ENCODE data around the gene OR2T4.

Gene OR2T4, protein sequence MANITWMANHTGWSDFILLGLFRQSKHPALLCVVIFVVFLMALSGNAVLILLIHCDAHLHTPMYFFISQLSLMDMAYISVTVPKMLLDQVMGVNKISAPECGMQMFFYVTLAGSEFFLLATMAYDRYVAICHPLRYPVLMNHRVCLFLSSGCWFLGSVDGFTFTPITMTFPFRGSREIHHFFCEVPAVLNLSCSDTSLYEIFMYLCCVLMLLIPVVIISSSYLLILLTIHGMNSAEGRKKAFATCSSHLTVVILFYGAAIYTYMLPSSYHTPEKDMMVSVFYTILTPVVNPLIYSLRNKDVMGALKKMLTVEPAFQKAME

DNA sequence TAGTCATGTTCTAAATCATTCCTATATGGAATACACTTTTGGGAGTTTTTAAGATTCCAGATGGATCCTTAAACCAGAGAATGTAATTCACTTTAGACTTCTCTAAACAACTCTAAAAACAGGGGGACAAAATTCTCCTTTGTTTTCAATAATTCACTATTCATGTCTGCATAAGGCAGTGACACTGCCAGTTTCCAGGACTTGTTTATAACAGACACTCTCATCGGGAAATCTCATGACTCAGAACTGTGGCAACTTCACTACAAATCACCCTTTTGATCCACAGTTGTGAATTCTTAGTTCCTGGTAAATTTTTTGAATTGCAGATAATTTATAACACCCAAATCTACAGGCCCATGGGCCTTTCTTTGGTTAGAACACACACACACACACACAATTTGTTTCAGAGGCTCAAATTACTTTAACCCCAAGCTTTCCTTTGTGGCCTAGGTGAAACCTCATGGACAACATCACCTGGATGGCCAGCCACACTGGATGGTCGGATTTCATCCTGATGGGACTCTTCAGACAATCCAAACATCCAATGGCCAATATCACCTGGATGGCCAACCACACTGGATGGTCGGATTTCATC, at the start of gene OR2T4:
OR2T4 (plus strand) TSS at position 545 of the 595 bp plus-strand sequence; CDS start at position 545, 0 bp downstream.
- no peak for DNase-seq (ENCODE audit: low read depth)

DNA sequence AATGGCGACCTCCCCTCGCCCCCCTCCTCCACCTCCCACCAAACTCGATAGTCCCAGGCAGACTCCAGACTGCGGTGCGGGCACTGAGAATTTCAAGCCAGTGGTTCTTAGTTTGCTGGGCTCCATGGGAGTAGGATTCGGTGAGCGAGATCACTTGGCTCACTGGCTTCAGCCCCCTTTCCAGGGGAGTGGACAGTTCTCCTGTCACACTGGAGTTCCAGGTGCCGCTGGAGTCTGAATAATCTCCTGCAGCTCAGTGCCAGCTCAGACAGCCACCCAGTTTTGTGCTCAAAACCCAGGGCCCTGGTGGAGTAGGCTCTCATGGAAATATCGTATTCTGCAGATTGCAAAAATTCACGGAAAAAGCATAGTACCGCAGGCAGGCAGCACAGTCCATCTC, 44.7 kb upstream of the OR2T4 start:
- no peak for DNase-seq (ENCODE audit: low read depth)

DNA sequence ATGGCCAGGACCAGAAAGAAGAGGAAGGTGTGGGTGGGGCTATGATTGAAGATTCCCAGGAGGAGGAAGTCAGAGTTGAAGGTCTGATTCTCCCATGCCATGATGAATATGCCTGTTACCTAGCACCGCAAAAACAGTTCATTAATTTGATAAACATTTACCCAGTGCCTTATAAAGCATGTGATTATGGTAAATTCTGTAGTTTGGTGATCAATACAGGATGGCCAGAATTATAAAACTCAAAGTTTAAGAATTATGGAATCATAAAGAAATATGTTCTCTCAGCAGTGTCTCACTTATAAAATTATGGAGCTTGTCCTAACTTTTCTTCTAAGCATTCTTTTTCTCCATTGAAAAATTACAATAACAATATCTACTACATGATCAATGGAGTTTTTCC, 37.0 kb upstream of the OR2T4 start, which contains the start of gene OR2M7:
OR2M7 (minus strand) TSS at position 101 of the 400 bp plus-strand sequence; CDS start at position 101, 0 bp downstream.
- no peak for DNase-seq (ENCODE audit: low read depth)

DNA sequence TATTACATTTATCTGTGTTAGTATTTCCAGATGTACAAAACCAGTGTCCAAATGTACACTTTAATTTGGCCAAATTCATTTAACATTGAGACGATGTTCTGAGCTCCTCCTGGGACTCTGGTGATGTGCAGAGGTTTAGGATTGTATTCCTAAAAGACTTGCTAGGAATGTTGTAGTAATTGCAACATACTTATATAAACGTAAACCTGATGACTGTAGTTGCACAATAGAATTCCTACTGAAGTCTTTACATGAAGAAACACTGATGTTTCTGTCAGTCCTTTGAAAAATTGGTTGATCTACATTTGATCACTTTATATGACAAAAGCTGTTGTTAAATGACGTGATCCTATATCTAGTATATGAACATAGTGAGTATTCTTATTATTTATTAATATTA, 18.0 kb upstream of the OR2T4 start:
- DNase-seq (ENCODE audit: low read depth): no peak

DNA sequence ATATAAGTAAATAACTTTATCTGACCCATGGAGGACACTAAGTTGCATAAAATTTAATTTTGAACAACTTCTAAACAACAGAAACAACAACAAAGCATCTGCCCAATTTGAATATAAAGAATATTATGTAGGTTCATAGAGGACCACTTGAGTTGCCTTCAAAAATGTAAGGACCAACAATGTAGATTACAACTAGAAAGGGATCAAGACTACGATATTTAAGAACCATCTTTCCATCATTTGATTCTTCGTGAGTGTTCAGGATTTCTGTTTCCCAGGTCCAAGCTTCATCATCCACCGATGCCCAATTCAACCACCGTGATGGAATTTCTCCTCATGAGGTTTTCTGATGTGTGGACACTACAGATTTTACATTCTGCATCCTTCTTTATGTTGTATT, 13.0 kb upstream of the OR2T4 start, which contains the start of gene OR14C36:
OR14C36 (plus strand) TSS at position 301 of the 400 bp plus-strand sequence; CDS start at position 301, 0 bp downstream.
- DNase-seq (ENCODE audit: low read depth): no peak

DNA sequence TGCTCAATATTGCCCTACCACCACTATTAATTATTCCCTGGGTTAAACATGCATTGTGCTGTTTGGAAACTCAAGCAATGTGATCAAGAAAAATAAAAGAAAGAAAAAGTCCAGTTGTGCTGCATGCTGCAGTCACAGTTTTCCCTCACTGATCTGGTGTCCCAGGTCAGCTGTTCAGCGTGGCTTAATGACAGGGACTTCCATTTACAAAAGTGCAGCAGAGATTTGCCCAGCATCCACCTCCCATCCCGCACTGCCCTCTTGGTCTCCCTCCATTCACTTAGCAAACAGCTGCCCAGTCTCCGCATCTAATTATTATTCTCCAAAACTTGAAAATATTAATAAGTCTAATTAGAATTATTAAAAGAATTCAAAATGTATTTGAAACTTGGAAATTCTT, 2.0 kb upstream of the OR2T4 start:
- no peak for DNase-seq (ENCODE audit: low read depth)

DNA sequence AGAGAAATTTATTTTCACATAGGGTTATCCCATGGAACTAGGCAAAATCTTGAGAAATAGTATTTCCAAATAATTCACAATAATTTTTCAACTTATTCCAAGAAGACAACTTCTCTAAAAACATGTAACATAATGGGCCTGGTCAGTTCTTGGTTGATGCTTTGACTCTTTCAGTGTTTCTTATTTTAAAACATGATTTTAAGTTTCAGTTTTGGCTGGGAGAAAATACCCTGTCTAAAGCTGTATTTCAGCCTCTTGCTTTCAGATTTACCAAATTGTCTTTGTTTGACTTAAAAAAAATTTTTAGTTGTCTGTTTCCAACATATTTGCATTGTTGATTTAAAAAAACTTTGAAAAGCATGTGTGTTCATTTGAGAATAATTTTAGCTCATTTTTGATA, 5.1 kb downstream of the OR2T4 start:
- DNase-seq (ENCODE audit: low read depth): no peak

DNA sequence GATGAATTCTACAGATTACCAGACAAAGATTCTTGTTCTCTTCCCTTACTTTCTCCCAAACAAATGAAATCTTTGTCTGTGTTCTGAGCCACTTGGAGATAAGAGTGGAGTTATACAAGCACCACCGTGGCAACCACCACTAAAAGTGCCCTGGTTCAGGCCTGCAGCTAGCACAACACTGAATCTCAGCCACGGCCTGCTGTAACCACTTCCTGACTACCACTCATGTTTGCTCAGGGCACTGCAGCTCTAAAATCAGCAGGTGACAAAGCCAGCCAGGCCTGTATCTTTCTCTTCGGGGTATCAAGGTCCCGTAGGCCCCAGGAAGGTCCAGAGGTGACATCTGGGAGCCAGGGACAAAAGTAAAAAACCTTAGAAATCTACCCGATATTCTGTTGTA, 10.9 kb downstream of the OR2T4 start:
- DNase-seq (ENCODE audit: low read depth): no peak

DNA sequence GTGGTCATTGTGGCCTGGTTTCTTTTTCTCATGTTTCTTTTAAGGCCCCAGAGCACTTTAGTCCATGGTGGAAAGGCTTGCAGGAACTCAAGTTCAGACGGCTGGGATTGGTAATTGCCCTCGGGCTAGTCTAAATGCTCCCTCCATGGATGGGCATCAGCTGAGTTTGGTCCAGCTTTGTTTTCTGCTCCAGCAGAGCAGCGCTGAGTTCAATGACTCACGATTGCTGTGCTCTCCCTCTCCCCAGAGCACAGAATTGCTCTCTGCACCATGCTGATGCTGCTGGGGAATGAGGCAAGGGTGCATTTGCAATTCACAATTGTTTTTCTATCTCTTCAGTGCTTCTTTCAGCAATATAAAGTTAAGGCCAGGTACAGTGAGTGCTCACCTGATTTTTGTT, 12.3 kb downstream of the OR2T4 start:
- no peak for DNase-seq (ENCODE audit: low read depth)

DNA sequence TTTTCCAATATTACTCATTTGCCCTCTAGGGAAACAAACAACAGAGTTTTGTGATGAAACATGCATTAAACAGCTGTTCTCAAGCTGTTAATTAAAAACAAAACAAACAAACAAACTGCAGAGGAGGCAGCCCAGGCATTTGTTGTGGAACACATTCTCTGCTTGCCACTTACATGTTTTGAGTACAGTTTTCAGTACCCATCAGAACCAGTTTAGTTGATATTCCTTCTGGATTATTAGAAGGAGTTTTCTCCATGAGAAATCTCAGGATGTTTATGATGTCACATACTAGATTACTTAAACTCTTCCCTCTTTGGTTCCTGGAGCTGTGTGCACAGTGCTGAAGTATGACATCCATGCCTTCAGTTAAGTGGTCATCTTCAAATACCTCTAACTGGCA, 14.0 kb downstream of the OR2T4 start, which contains the start of gene OR2T6:
OR2T6 (plus strand) TSS at position 301 of the 400 bp plus-strand sequence. CDS start 11,863 bp downstream, outside the sequence.
- no peak for DNase-seq (ENCODE audit: low read depth)

DNA sequence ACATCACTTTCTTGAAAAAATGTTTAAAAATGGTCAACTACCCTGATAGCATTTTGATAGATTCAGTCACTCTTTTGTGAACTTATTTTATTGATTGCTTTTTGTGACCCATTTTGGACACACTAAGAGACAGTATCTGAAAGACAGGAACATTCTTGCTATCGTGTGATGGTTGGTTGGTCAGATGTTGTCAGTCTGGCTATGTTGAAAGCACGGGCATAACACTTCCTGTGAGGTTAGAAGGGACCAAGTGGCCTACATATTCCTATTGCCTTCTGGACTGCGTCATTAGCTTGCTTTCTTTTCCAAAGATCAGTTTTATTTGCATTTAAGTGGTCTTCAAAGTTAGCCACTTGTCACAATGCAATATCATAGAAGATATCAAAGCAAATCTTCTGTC, 15.5 kb downstream of the OR2T4 start:
- no peak for DNase-seq (ENCODE audit: low read depth)

DNA sequence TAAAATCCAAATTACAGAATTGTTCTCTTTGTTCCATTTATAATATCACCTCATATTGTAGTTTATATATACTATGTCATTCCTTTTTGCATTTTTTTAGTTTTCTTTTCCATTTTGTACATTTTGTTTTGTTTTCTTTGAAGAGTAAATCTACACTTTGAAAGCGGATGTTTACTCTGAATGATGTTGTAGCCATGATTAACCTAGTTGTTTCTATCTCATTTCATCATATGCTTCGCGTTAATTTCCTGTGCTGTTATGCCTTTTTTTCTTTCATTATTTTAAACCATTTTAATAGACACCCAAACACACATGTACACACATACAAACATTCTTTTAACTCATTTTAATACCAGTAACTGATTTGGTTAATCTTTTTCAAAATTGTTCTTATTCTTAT, 19.4 kb downstream of the OR2T4 start:
- no peak for DNase-seq (ENCODE audit: low read depth)

DNA sequence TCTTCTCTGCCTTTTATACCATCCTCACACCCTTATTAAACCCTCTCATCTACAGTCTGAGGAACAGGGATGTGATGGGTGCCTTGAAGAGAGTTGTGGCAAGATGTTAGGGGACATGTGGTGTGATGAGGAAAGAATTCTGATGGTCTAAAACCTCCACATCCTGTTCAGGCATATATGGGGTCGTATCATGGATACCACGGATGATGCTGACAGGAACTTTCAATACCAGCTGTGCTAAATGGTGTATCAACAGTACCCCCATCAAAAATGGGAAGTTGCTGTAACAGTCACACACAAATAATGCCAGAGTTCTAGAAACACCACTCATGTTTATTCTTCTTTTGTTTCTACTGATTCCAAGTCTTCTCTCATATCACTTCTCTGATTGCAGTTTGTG, 27.0 kb downstream of the OR2T4 start:
- DNase-seq (ENCODE audit: low read depth): no peak

DNA sequence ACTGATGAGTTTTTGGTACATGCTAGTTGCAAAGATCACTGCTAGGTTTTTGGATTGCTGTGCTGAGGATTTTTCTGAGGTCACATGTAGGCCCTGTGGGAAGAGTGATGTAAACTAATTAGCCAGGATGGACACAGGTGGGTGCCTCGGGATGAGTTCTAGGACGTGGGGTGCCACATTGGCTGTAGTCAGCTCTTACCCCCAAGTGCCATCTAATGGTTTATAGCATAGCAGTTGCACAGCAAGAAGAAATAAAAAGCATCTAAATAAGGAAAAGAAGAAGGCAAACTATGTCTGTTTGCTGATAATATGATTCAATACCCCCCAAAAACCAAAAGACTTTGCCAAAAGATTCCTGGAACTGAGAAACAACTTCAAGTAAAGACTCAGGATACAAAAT, 31.6 kb downstream of the OR2T4 start:
- DNase-seq (ENCODE audit: low read depth): no peak

DNA sequence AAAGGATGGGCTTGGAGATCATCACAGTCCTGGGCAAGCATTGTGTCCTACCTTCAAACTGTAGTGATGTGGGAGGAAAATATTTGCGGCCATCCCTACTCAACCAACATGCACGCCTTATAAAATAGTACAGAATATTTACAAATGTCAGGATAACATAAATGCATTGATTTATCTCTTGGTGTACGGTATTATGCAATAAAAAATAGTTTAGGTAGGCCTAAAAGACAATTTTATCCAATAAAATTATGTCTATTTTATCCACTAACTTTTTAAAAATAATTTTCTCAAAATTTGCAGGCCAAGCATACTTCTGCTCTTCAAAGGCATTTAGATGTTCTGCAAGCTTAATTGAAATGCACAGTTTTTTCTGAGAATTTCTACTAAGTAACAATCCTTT, 41.3 kb downstream of the OR2T4 start, which contains the start of gene OR2T1:
OR2T1 (plus strand) TSS at position 301 of the 400 bp plus-strand sequence. CDS start 3,100 bp downstream, outside the sequence.
- DNase-seq (ENCODE audit: low read depth): no peak

DNA sequence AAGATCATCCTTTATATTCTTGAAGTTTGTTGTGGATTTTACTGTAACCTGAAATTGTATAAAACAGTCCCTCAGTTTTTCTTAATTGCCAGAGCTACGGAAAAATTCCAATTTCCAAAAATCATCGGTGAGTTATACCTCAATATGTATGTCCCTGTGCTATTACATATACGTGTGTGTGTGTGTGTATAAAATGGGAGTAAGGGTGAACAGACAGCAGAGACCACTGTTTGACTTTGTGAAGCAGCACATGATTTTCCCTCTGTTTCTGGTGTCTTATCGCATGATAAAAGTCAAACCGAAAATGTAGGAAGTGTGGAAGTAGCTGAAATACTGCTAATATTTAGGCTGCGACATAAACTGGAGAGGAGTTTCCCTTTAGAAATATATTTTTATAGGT, 42.6 kb downstream of the OR2T4 start:
- no peak for DNase-seq (ENCODE audit: low read depth)

DNA sequence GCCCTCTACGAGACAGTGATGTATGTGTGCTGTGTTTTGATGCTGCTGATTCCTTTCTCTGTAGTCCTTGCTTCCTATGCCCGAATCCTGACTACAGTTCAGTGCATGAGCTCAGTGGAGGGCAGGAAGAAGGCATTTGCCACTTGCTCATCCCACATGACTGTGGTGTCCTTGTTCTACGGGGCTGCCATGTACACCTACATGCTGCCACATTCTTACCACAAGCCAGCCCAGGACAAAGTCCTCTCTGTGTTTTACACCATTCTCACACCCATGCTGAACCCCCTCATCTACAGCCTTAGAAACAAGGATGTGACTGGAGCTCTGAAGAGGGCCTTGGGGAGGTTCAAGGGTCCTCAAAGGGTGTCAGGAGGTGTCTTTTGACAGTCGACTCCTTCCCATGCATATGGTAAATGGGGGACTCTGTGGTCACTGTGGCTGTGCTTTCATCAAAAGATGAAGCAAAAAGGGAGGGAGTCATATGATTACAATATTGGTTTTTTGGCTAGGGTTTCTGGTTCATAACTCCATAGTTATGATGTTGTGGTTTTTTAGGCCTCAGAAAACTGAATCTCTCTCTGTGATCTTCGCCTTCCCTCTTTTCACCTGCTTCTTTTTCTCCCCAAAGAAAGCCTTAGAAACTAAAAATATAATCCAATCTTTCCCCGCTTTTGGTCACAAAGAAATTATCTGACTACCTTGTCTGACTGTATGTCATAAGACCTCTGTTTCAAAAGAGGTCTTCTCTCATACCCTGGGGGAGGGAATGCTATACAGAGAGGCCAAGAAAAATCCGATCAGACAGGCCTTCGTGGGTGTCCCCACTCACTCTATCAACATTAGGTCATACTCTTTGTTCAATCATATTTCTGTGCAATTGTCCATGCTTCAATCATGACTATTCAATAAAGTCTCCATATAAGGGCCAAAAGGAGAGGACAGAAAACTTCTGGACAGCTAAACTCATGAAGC, 45.5 kb downstream of the OR2T4 start:
- no peak for DNase-seq (ENCODE audit: low read depth)
